Activated T-helper 2 cell treated with anti-CD3 and anti-CD28 coated beads, Interferon-gamma antibody, Interleukin-2, Interleukin-4, amounts not matched to agents 10 μg/mL and 5 μg/mL and 100 μg/mL, durations not matched to agents 14 hours and 24 hours and 36 hours (primary cell): ENCODE data around the gene NAA80. TPM values are rescaled to one million over a fixed set of nuclear protein-coding genes. Genes with fewer than 3 reads are reported as not detected.

Source experiments
- DNase-seq: peaks from one replicate; pipeline ENCODE4 v3.0.0; 2021; ENCODE audit warnings: low spot score
- H3K27ac Mint-ChIP-seq: one replicate; pipeline ENCODE4 v1.8.0; 2021; ENCODE audit warnings: mixed read lengths
- H3K27me3 Mint-ChIP-seq: one replicate; pipeline ENCODE4 v1.8.0; 2021; ENCODE audit warnings: low read depth, mixed read lengths
- H3K36me3 Mint-ChIP-seq: one replicate; pipeline ENCODE4 v1.8.0; 2021; ENCODE audit warnings: low read depth, mixed read lengths
- H3K4me1 Mint-ChIP-seq: one replicate; pipeline ENCODE4 v1.8.0; 2021; ENCODE audit warnings: low read depth, mixed read lengths
- H3K4me3 Mint-ChIP-seq: one replicate; pipeline ENCODE4 v1.8.0; 2021; ENCODE audit warnings: low read depth, mild to moderate bottlenecking, moderate library complexity, mixed read lengths
- H3K9me3 Mint-ChIP-seq: one replicate; pipeline ENCODE4 v1.8.0; 2021; ENCODE audit warnings: mixed read lengths
- intact Hi-C: fragments of 100-400 bp; cut with micrococcal nuclease; formaldehyde crosslinking; loops from one replicate; pipeline ENCODE4 v1.15.1; 2023
- total RNA-seq: library from RNA; stranded (reverse); gene quantifications from 2 replicates; pipeline ENCODE4 v1.2.3, GENCODE V29; 2022

Gene NAA80
- total RNA-seq, 1 donor from 2014 or later = 24.9 TPM

- intact Hi-C loops = loop anchor here (1.0 to 5.0 kb wide), 3 partner anchors 11 to 263 kb away; partner anchors contain the start of genes CYB561D2, GNAI2 and NPRL2
- Mint-ChIP-seq H3K27me3 (no peaks in the 10 kb centered on the region), H3K36me3 (peaks cover 57% of the 10 kb centered on the region), H3K27ac (peak overlapping the region; percentile 93), H3K4me3 (peak overlapping the region; percentile 95), H3K4me1 (peaks cover 36% of the 10 kb centered on the region), H3K9me3 (no peaks in the 10 kb centered on the region)
- DNase-seq = no peak
Measured at GRCh38 chr3:50338965-50339364, 39.8 kb upstream of the NAA80 start.

- Mint-ChIP-seq H3K27ac (peak overlapping the region; percentile 93), H3K4me1 (peaks cover 41% of the 10 kb centered on the region), H3K36me3 (peaks cover 63% of the 10 kb centered on the region), H3K9me3 (no peaks in the 10 kb centered on the region), H3K4me3 (peak overlapping the region; percentile 95), H3K27me3 (no peaks in the 10 kb centered on the region)
- intact Hi-C loops = loop anchor here (1.0 to 5.0 kb wide), 5 partner anchors 9 to 265 kb away; partner anchors contain the start of genes GNAI2, HYAL3, IFRD2 and NAA80
- peak; percentile 97 for DNase-seq
Measured at GRCh38 chr3:50337175-50337861, 38.1 kb upstream of the NAA80 start.

GRCh38 chr3:50336452-50337174 is 37.4 kb upstream of the NAA80 start:
- Mint-ChIP-seq H3K9me3 (no peaks in the 10 kb centered on the region), H3K36me3 (peaks cover 70% of the 10 kb centered on the region), H3K27ac (peak overlapping the region; percentile 96), H3K27me3 (no peaks in the 10 kb centered on the region), H3K4me1 (peaks cover 41% of the 10 kb centered on the region), H3K4me3 (peak overlapping the region; percentile 95)
- intact Hi-C loops = loop anchor here (1.0 to 5.0 kb wide), 5 partner anchors 8 to 266 kb away; partner anchors contain the start of genes GNAI2, HYAL3, IFRD2 and NAA80
- DNase-seq = no peak

GRCh38 chr3:50334339-50335075 is 35.3 kb upstream of the NAA80 start:
- no peaks in the 10 kb centered on the region for H3K9me3 Mint-ChIP-seq
- no peak for DNase-seq
- peaks cover 33% of the 10 kb centered on the region for H3K4me1 Mint-ChIP-seq
- H3K4me3 Mint-ChIP-seq = peak overlapping the region; percentile 56
- H3K27me3 Mint-ChIP-seq = no peaks in the 10 kb centered on the region
- H3K27ac Mint-ChIP-seq = peak overlapping the region; percentile 86
- intact Hi-C loops = loop anchor here (5.0 kb wide), 2 partner anchors 97 to 268 kb away; partner anchors contain the start of gene GNAI2
- H3K36me3 Mint-ChIP-seq = peaks cover 83% of the 10 kb centered on the region

GRCh38 chr3:50333744-50334328 is 34.6 kb upstream of the NAA80 start:
- intact Hi-C loops = no loop called here
- Mint-ChIP-seq H3K4me3 (peak overlapping the region; percentile 56), H3K27ac (peak overlapping the region; percentile 86), H3K27me3 (no peaks in the 10 kb centered on the region), H3K9me3 (no peaks in the 10 kb centered on the region), H3K4me1 (peaks cover 27% of the 10 kb centered on the region), H3K36me3 (peaks cover 80% of the 10 kb centered on the region)
- DNase-seq = no peak

GRCh38 chr3:50331364-50331907 is 32.2 kb upstream of the NAA80 start:
- Mint-ChIP-seq H3K4me1 (peaks cover 32% of the 10 kb centered on the region), H3K9me3 (no peaks in the 10 kb centered on the region), H3K27ac (no peak overlapping the region), H3K27me3 (no peaks in the 10 kb centered on the region), H3K4me3 (no peak overlapping the region), H3K36me3 (peaks cover 68% of the 10 kb centered on the region)
- intact Hi-C loops = no loop called here
- DNase-seq = no peak

GRCh38 chr3:50330330-50330729 is 31.1 kb upstream of the NAA80 start:
- no peak overlapping the region for H3K4me3 Mint-ChIP-seq
- H3K4me1 Mint-ChIP-seq = peaks cover 25% of the 10 kb centered on the region
- intact Hi-C loops = no loop called here
- no peaks in the 10 kb centered on the region for H3K9me3 Mint-ChIP-seq
- DNase-seq = no peak
- H3K36me3 Mint-ChIP-seq = peaks cover 59% of the 10 kb centered on the region
- H3K27ac Mint-ChIP-seq = no peak overlapping the region
- no peaks in the 10 kb centered on the region for H3K27me3 Mint-ChIP-seq

- peak within 1 kb of the TSS; percentile 81 for H3K27ac Mint-ChIP-seq
- H3K9me3 Mint-ChIP-seq = no peaks in the 10 kb centered on the region
- DNase-seq = peak; percentile 93
- peaks cover 50% of the 10 kb centered on the region for H3K36me3 Mint-ChIP-seq
- H3K27me3 Mint-ChIP-seq = no peaks in the 10 kb centered on the region
- H3K4me1 Mint-ChIP-seq = peaks cover 14% of the 10 kb centered on the region
- peak within 1 kb of the TSS; percentile 90 for H3K4me3 Mint-ChIP-seq
- intact Hi-C loops = loop anchor here (1.0 to 2.0 kb wide), 2 partner anchors 9 to 29 kb away; partner anchors contain the start of genes HYAL3 and NAA80
Measured at GRCh38 chr3:50327943-50328691, 28.9 kb upstream of the NAA80 start, which contains the start of gene TUSC2. Gene TUSC2 (minus strand): TSS chr3:50328223. CDS start chr3:50328099, 124 bp downstream.

- no peak for DNase-seq
- Mint-ChIP-seq H3K36me3 (peaks cover 48% of the 10 kb centered on the region), H3K27ac (no peak overlapping the region), H3K27me3 (no peaks in the 10 kb centered on the region), H3K4me3 (peak overlapping the region; percentile 90), H3K9me3 (no peaks in the 10 kb centered on the region), H3K4me1 (peaks cover 14% of the 10 kb centered on the region)
- intact Hi-C loops = no loop called here
Measured at GRCh38 chr3:50327129-50327528, 27.9 kb upstream of the NAA80 start.

- peak overlapping the region; percentile 5 for H3K4me3 Mint-ChIP-seq
- no peak for DNase-seq
- H3K9me3 Mint-ChIP-seq = no peaks in the 10 kb centered on the region
- no peaks in the 10 kb centered on the region for H3K27me3 Mint-ChIP-seq
- peaks cover 14% of the 10 kb centered on the region for H3K4me1 Mint-ChIP-seq
- H3K27ac Mint-ChIP-seq = no peak overlapping the region
- intact Hi-C loops = no loop called here
- H3K36me3 Mint-ChIP-seq = peaks cover 38% of the 10 kb centered on the region
Measured at GRCh38 chr3:50326182-50326541, 27.0 kb upstream of the NAA80 start.

GRCh38 chr3:50325497-50326181 is 26.4 kb upstream of the NAA80 start:
- intact Hi-C loops = no loop called here
- Mint-ChIP-seq H3K27me3 (no peaks in the 10 kb centered on the region), H3K9me3 (no peaks in the 10 kb centered on the region), H3K27ac (no peak overlapping the region), H3K4me1 (peaks cover 14% of the 10 kb centered on the region), H3K4me3 (peak overlapping the region; percentile 30), H3K36me3 (peaks cover 33% of the 10 kb centered on the region)
- no peak for DNase-seq
